ENCODE measurements around the gene CCDC8. TPM values are rescaled to one million over a fixed set of nuclear protein-coding genes. Genes with fewer than 3 reads are reported as not detected.

Gene CCDC8
- total and polyA plus RNA-seq, 9 of the 15 experiments (the other 6 are each of a cell fraction or from before 2014, with no cell fraction given), result 0.68 to 30.8 (median 15.6) TPM

DNA sequence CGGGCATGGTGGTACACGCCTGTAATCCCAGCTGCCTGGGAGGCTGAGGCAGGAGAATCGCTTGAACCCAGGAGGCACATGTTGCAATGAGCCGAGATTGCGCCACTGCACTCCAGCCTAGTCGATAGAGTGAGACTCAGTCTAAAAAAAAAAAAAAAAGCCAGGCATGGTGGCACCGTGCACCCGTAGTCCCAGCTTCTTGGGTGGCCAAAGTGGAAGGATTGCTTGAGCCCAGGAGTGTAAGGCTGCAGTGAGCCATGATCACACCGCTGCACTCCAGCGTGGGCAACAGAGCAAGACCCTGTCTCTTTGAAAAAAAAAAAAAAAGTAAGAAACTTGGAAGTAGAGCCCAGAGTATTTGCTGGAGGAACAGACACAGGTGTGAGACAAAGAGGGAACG, 27.7 kb downstream of the CCDC8 start:
- Histone ChIP-seq H3K4me2 (ENCODE audit: insufficient read depth, low read length) (no peak overlapping the region), H4K20me1 (replicated peaks; ENCODE audit: control insufficient read depth, insufficient read depth, low read length) (no peaks in the 10 kb centered on the region; the same call in 1 of the 2 replicates), H3K27ac (ENCODE audit: extremely low read depth, low read depth, low read length) (no peak overlapping the region), H3K9ac (ENCODE audit: insufficient read depth in 1 of 2, low read depth in 2 of 2, low read length in 2 of 2) (no peak overlapping the region), H3K27me3 (ENCODE audit: control insufficient read depth in 2 of 2, insufficient read depth in 2 of 2, low read length in 2 of 2) (no peaks in the 10 kb centered on the region), H3K36me3 (ENCODE audit: control insufficient read depth, insufficient read depth, low read length) (peaks cover 89% of the 10 kb centered on the region), H2AFZ (ENCODE audit: low read depth, low read length) (no peak overlapping the region), H3K9me3 (replicated peaks; ENCODE audit: control insufficient read depth, insufficient read depth, low read depth, low read length) (no peaks in the 10 kb centered on the region), H3K4me3 (no peak overlapping the region), H3K9me1 (ENCODE audit: control insufficient read depth, insufficient read depth, low read length) (no peaks in the 10 kb centered on the region), H3K79me2 (ENCODE audit: control insufficient read depth, insufficient read depth, low read length) (no peaks in the 10 kb centered on the region), H3K4me1 (replicated peaks in 1 of 2; ENCODE audit: control insufficient read depth in 2 of 2, insufficient read depth in 2 of 2, low read length in 2 of 2) (peaks cover 0 to 10% of the 10 kb centered on the region in 2 experiments; a peak in 2 of 5 replicates)
- no peak for DNase-seq (ENCODE audit: extremely low read depth in 1 of 4, low spot score in 3 of 4)
- in situ Hi-C loops (cut with MboI) (no loop called here), intact Hi-C loops (cut with micrococcal nuclease) (no loop called here)
- CTCF ChIA-PET (ENCODE audit: low intra/inter-chr PET ratio), result no interaction called here
- no peak for FAIRE-seq
- no peak for ATAC-seq
- WGBS (ENCODE audit: insufficient coverage, low coverage, missing lambda C conversion rate), result 89% methylated on average over 10 of the region's 11 CpGs
- no TSS peak for BruUV-seq (replicated peaks)
- TF ChIP-seq COPS2 (conservative IDR thresholded peaks at IDR 0.05) (no peak), CEBPB (tag; IDR thresholded peaks at IDR 0.05) (peak; percentile 25; the same call in 1 of the 2 replicates), NR3C1 (CRISPR knock-in tag; IDR thresholded peaks at IDR 0.05) (no peak)
- TF ChIP-seq, protein P1, sequence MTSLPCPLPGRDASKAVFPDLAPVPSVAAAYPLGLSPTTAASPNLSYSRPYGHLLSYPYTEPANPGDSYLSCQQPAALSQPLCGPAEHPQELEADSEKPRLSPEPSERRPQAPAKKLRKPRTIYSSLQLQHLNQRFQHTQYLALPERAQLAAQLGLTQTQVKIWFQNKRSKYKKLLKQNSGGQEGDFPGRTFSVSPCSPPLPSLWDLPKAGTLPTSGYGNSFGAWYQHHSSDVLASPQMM (CRISPR knock-in tag; IDR thresholded peaks at IDR 0.05), result no peak
- TF ChIP-seq, protein P2, sequence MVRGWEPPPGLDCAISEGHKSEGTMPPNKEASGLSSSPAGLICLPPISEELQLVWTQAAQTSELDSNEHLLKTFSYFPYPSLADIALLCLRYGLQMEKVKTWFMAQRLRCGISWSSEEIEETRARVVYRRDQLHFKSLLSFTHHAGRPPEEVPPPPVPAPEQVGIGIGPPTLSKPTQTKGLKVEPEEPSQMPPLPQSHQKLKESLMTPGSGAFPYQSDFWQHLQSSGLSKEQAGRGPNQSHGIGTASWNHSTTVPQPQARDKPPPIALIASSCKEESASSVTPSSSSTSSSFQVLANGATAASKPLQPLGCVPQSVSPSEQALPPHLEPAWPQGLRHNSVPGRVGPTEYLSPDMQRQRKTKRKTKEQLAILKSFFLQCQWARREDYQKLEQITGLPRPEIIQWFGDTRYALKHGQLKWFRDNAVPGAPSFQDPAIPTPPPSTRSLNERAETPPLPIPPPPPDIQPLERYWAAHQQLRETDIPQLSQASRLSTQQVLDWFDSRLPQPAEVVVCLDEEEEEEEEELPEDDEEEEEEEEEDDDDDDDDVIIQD (CRISPR knock-in tag; IDR thresholded peaks at IDR 0.05), result no peak
- POLR2A ChIA-PET, result no interaction called here
